GM21526 (cell line): Measurements from ENCODE around the gene TMC8.

ENCODE experiments used
- ATAC-seq: cut with Tn5 transposase; IDR thresholded peaks from one replicate; pipeline ENCODE4 v1.9.1; 2021; ENCODE audit warnings: moderate library complexity; ENCODE audit not compliant: unreplicated experiment, low FRiP score

TMC8 gene

GRCh38 chr17:78122216-78122930 lies 8.2 kb upstream of the TMC8 start:
- ATAC-seq, result no peak

- ATAC-seq, result no peak
These were observed 7.7 kb upstream of the TMC8 start for GRCh38 chr17:78122931-78123249.

- no peak for ATAC-seq
These were observed 7.2 kb upstream of the TMC8 start for GRCh38 chr17:78123258-78123929.

- no peak for ATAC-seq
These were observed 6.3 kb upstream of the TMC8 start for GRCh38 chr17:78124081-78124835.

- ATAC-seq, result no peak
These were observed 5.8 kb upstream of the TMC8 start for GRCh38 chr17:78124836-78125137.

GRCh38 chr17:78125138-78125913 lies 5.2 kb upstream of the TMC8 start:
- no peak for ATAC-seq

GRCh38 chr17:78125976-78126894 lies 4.3 kb upstream of the TMC8 start:
- ATAC-seq, result no peak

GRCh38 chr17:78126895-78127238 lies 3.7 kb upstream of the TMC8 start:
- no peak for ATAC-seq

- no peak for ATAC-seq
These were observed 3.2 kb upstream of the TMC8 start for GRCh38 chr17:78127239-78127887.

GRCh38 chr17:78127888-78128550 lies 2.6 kb upstream of the TMC8 start:
- ATAC-seq, result no peak

- ATAC-seq, result no peak
These were observed 1.8 kb upstream of the TMC8 start, which contains the start of gene TMC6 for GRCh38 chr17:78128551-78129350. Gene TMC6, minus strand, starts transcription at chr17:78128755. Its CDS starts 1,923 bp downstream, at chr17:78126832.

GRCh38 chr17:78129351-78130089 lies 1.1 kb upstream of the TMC8 start:
- no peak for ATAC-seq

GRCh38 chr17:78130090-78130436 lies 508 bp upstream of the TMC8 start:
- no peak for ATAC-seq

GRCh38 chr17:78131172-78132083 lies 857 bp downstream of the TMC8 start:
- no peak for ATAC-seq

- no peak for ATAC-seq
These were observed 1.6 kb downstream of the TMC8 start for GRCh38 chr17:78132084-78132676.

GRCh38 chr17:78132767-78133178 lies 2.2 kb downstream of the TMC8 start:
- ATAC-seq, result no peak
